ENCODE data around the gene MYBPC1.

DNA sequence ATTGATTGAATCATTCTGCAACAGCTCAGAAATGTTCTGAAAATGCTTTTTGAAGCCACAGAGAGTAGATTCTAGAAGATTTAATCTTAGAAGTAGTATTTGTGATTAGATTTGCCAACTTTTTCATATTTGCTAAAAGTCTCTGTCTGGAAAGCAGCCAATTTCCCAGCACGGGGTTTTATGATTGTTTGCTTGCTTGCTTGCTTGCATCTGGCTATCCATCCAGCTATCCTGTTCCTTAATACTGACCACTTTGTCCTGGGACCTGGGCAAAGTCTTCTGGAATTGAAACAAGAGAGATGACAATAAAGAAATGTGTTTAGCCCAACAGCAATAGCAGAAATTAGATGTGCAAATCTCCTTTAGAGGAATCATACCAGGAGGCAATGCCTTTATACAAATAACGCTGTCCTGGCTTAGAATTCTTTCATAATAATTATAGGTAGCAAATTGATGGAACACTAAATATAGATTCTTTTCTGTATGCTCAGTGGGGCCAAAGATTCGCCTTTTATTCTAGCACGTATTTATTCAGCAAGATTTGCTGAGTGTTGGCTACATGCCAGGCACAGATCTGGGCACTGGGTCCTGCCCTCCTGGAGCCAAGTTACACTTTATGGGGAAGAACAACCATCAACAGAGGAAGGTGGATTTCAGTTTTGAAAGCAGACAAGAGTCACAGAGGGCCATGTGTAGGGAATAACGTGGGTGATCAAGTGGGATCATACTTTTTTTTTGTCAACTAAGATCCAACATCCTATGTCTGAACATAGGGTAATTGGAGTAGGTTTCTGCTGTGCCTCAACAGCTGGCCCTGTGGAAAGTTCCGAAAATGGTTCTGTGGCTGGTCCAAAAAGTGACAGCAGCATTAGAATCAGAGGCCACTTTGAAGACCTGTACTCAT, 25.3 kb downstream of the MYBPC1 start:
- TF ChIP-seq ZNF598 (CRISPR knock-in tag; IDR thresholded peaks at IDR 0.05; ENCODE audit: borderline replicate concordance) = no peak
- no peak for TF ChIP-seq NR2C2 (CRISPR knock-in tag; IDR thresholded peaks at IDR 0.05; ENCODE audit: borderline replicate concordance)
- no peak for TF ChIP-seq ASH2L (IDR thresholded peaks at IDR 0.05; ENCODE audit: insufficient read length, low read depth, low read length)
